HG03095 (cell line): Measurements from ENCODE around the gene AMOTL1.

Experiments used
- ATAC-seq: cut with Tn5 transposase; IDR thresholded peaks from one replicate; pipeline ENCODE4 v1.9.1; 2021; ENCODE audit warnings: moderate library complexity; ENCODE audit not compliant: unreplicated experiment

Gene AMOTL1

DNA sequence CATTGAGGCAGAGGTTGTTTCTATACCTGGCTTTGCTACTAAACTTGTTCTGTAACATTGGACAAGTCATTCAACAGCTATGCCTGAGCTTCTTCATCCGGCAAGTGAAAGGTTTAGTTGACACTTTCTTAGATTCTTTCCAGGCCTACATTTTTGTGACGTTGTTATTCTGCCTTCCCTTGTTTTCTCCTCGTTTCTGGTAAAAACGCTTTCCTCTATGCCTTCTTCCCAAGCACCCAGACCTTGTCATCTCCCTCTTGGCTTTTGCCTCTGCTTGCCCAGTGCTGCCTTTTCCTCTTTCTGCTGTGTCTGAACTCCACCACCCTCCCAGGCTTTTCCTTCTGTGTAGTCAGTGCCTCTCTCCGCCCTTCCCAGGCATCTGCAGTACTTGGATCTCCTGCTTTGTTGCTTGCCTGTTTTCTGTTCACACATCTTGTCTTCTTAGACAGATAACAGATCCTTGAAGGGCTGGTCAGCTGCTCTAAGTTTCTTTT, 1.4 kb upstream of the AMOTL1 start:
- no peak for ATAC-seq

GRCh38 chr11:94767291-94767690, 865 bp upstream of the AMOTL1 start:
- no peak for ATAC-seq

DNA sequence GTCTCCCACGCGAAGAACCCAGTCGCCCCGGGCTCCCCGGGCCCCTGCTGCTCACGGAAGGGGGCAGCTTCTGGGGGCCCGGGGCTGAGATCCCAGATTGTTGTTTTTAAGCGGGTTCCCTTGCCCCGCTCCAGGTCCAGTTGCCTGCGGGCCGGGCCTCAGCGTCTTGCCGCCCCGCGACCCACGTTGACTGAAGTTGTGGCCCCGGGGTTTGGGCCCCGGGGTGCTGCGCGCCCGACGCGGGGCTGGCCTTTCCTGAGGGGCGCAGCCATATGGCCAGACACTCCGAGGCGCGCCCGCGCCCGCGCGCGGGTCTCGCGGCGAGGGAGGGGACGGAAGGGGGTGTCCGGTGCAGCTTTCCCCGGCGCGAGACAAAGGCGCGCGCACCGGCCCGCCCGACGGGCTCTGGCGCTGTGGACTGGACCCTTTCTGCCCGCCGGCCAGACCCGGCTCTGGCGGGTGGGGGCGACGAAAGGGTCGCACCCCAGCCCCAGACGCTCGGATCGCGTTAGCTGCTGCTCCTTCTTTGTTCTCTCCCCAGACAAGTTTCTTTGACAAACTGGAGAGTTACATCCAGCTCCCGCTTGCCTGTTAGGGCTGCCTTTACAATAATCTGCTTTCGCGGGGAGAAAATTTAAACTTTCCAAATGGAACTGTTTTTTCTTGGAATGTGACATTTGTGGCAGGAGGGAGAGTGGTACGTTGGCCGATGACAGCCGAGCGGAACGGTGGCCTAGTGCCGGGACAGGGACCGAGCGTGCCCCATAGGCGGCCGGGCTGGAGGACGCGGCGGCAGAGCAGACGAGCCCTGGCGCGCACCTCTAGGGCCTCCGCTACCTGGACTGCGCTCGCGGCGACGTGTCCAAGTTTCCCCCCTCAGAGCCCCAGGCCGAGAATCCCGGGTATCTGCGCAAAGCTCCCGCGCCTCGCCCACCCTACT, 716 bp downstream of the AMOTL1 start:
- no peak for ATAC-seq

DNA sequence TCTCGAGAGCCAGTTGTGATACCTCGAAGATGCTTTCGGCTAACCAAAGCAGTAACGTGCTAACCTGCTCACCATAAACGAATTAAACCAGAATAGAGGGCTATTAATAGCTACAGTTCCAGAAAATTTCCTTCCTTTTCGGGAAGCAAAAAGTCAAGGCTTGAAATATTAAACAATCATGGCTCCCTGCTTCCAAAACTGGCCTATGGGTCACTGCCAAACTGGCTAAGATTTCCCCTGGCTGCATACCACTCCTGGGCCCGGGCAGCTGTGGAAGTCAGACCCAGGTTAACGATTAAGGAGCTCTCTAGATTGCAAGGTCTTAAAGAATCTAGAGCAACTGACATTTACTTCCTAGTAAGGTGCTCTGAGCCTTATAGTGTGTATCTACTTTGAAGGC, 1.7 kb downstream of the AMOTL1 start:
- no peak for ATAC-seq

GRCh38 chr11:94770563-94771120, 2.5 kb downstream of the AMOTL1 start:
- no peak for ATAC-seq

- ATAC-seq, result no peak
Measured at GRCh38 chr11:94771390-94771789, 3.2 kb downstream of the AMOTL1 start.

GRCh38 chr11:94771951-94772350, 3.8 kb downstream of the AMOTL1 start:
- no peak for ATAC-seq

GRCh38 chr11:94773842-94774241, 5.7 kb downstream of the AMOTL1 start:
- ATAC-seq, result no peak

- no peak for ATAC-seq
Measured at GRCh38 chr11:94774345-94774744, 6.2 kb downstream of the AMOTL1 start.

GRCh38 chr11:94775567-94776327, 7.6 kb downstream of the AMOTL1 start:
- no peak for ATAC-seq

DNA sequence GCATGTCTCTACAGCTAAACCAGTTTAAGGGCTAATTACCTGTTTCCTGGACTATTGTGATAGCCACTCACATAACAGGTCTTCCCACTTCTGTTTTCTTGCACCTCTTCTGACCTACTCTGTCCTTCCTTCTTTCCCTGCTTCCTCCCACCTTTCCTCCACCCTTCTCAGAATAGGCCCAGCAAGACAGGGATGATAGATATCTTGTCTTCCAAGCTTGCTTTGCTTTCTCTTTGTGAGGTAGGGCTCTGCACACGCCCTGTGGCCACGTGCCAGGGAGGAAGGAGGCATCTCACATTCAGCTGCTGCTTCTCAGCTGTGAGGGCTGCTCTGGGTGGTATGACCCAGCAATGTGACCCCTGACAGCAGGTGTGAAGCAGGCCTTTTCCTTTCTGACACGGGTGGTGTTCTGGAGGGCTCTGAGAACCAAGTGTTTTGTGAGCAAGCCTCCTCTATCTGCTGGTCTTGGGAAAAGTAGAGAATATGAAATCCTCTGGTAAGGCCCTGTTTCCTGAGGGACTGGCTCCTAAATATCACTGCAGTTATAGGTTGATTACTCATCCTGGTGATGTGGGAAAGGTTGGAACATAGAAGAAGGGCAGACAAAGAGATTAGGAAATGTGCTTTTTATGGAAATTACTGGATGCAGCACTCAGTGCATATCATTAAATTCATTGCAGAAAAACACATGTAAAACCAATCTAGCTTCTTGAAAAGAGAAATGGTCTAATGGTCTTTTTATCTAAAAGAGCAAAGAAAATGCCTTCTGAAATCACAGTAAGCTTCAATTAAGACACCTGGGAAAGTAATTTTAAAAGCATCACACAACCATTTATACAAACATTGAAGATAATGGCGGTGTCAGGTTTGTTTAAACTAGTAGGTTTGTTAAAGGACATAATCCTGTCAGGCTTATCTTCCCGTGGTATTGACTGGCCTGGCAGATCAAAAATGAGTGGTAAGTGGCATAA, 8.5 kb downstream of the AMOTL1 start:
- ATAC-seq, result no peak

GRCh38 chr11:94780432-94780831, 12.3 kb downstream of the AMOTL1 start:
- no peak for ATAC-seq

GRCh38 chr11:94781837-94782236, 13.7 kb downstream of the AMOTL1 start:
- ATAC-seq, result no peak

DNA sequence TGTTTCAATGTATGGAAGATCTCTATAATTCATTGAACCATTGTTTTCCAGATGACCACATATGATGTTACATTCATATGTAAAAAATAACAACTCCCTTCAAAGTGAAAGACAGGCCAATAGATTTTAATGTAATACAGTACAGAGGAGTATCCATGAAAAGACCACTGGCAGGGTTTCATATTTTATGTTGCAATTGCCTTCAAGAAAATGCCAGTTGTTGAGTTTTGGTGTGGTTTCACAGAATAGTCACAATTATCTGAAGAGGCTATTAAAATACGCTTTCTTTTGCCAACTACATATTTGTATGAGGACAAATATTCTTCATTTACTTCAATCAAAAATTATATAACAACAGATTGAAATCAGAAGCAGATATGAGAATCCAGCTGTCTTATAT, 14.3 kb downstream of the AMOTL1 start:
- ATAC-seq, result no peak

DNA sequence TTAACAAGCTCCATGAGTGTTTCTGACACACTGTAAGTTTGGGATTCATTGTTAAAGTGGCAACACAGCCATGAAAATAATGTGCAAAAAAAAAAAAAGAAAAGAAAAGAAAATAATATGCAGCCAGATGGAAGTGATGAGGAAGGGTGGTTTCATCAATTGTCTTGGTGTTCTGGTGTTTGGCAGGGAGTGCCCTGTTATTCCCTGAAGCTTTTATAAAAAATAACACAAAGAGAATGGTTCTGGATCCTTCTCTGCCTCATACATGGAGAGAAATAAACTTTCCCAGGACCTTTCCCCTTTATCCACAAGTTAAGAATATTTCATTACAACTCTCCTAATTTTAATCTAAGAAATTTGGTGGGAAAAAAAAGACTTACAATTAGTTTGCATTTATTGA, 16.7 kb downstream of the AMOTL1 start:
- no peak for ATAC-seq

GRCh38 chr11:94785509-94785908, 17.4 kb downstream of the AMOTL1 start:
- no peak for ATAC-seq

- peak; percentile 81 for ATAC-seq
Measured at GRCh38 chr11:94786264-94787126, 18.3 kb downstream of the AMOTL1 start.

DNA sequence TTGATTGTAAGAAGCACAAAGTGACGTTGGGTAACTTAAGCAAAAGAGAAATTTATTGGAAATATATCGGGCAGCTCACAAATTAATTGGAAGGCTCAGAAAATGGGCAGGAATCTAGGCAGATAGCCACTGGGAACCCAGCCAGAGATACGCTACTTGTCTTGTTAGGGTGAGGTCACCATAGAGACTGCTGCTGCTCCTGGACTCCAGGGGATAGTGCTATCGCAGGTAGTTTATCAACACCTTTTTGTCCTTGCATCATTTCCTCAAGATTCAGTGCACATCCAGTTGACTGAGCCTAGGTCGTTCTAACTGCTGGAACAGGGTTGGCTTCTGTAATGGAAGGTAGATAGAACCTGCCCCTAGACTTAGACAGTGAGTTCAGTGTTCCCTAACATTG, 19.6 kb downstream of the AMOTL1 start:
- ATAC-seq, result no peak

- no peak for ATAC-seq
Measured at GRCh38 chr11:94788396-94788795, 20.2 kb downstream of the AMOTL1 start.
